K562 (cell line): Measurements from ENCODE around the gene FAM117A. TPM values are rescaled to one million over a fixed set of nuclear protein-coding genes. Genes with fewer than 3 reads are reported as not detected.

Experiments used
- BMI1 ChIP-seq: fragments of 150-350 bp; IDR thresholded peaks from 2 replicates; pipeline ENCODE4 v1.6.1; 2014; ENCODE audit warnings: low read length
- BRF1 ChIP-seq: IDR thresholded peaks from 3 replicates; pipeline ENCODE4 v1.6.1; 2011; ENCODE audit warnings: borderline replicate concordance, mild to moderate bottlenecking; ENCODE audit not compliant: insufficient read length; ENCODE audit errors: extremely low read depth
- FUS ChIP-seq: fragments of 200-400 bp; formaldehyde crosslinking; optimal IDR thresholded peaks from 2 replicates; pipeline ENCODE3; 2017; ENCODE audit warnings: low read depth, low read length
- GATAD2A ChIP-seq: fragments of 450-650 bp; IDR thresholded peaks from 2 replicates; pipeline ENCODE4 v1.6.1; 2017
- ILK ChIP-seq: fragments of 450-650 bp; IDR thresholded peaks from 2 replicates; pipeline ENCODE4 v1.6.1; 2016; ENCODE audit warnings: missing genetic modification characterization, low read depth, mild to moderate bottlenecking, missing compliant biosample characterization, moderate library complexity, borderline replicate concordance
- NBN ChIP-seq: fragments of 450-650 bp; IDR thresholded peaks from 2 replicates; pipeline ENCODE4 v1.6.1; 2016; ENCODE audit warnings: low read depth, mild to moderate bottlenecking
- NFIX ChIP-seq: fragments of 250-450 bp; sonication (Bioruptor Pico); IDR thresholded peaks from 2 replicates; pipeline ENCODE4 v1.4.0; 2020; ENCODE audit warnings: low read depth, mild to moderate bottlenecking, moderate library complexity
- REST ChIP-seq, 2 experiments: fragments of 450-650 bp; formaldehyde crosslinking in 1 of 2; IDR thresholded peaks; 2 replicates each; pipeline versions ENCODE4 v1.4.0 to v1.6.1; 2014 to 2020; ENCODE audit warnings: mild to moderate bottlenecking in 2 of 2, borderline replicate concordance in 1 of 2, low read depth in 1 of 2
- STAT6 ChIP-seq: sonication (generic); formaldehyde crosslinking; IDR thresholded peaks from 2 replicates; pipeline ENCODE4 v1.8.1; 2023; ENCODE audit warnings: mild to moderate bottlenecking, missing genetic modification reagents
- ZC3H8 ChIP-seq: fragments of 450-650 bp; IDR thresholded peaks from 2 replicates; pipeline ENCODE4 v1.6.1; 2017
- ZFX ChIP-seq: sonication (generic); formaldehyde crosslinking; IDR thresholded peaks from 2 replicates; pipeline ENCODE4 v1.8.0; 2022; ENCODE audit warnings: mild to moderate bottlenecking, missing genetic modification reagents, moderate library complexity
- ZNF830 ChIP-seq: fragments of 250-450 bp; sonication (Bioruptor Pico); IDR thresholded peaks from 2 replicates; pipeline ENCODE4 v1.5.0; 2021; ENCODE audit warnings: mild to moderate bottlenecking
- polyA plus RNA-seq, 8 experiments: library from polyadenylated mRNA; depleted of rRNA in 4 of 8; stranded (reverse) in 5 of 8; unstranded in 3 of 8; fragments of >200 nt; fragmentation: Nextera tagmentation in 2 of 8; fragmentation: Illumina TruSeq in 1 of 8; extraction: Ambion mirVana in 2 of 8; extraction: Trizol in 1 of 8; gene quantifications; 2 replicates each; pipeline versions ENCODE4 v1.2.1 to v1.2.3, GENCODE V29; 2011 to 2014; ENCODE audit warnings: inconsistent platforms in 1 of 8, missing spikeins in 1 of 8
- total RNA-seq, 7 experiments: library from RNA; depleted of rRNA in 6 of 7; stranded (reverse); fragments of >200 nt in 6 of 7; fragmentation: Illumina TruSeq in 2 of 7; extraction: Trizol in 2 of 7; gene quantifications; 2 replicates each; pipeline versions ENCODE4 v1.2.1 to v1.2.3, GENCODE V29; 2011 to 2021; ENCODE audit warnings: low replicate concordance in 1 of 7
- TF ChIP-seq, protein P1 (sequence below): sonication (generic); formaldehyde crosslinking; IDR thresholded peaks from 2 replicates; pipeline ENCODE4 v1.8.0; 2022; ENCODE audit warnings: mild to moderate bottlenecking, low read depth, missing genetic modification reagents

The FAM117A gene
- total and polyA plus RNA-seq, 9 of the 15 experiments (the other 6 are each of a cell fraction or from before 2014, with no cell fraction given): 3.1 to 79.7 (median 36.6) TPM

DNA sequence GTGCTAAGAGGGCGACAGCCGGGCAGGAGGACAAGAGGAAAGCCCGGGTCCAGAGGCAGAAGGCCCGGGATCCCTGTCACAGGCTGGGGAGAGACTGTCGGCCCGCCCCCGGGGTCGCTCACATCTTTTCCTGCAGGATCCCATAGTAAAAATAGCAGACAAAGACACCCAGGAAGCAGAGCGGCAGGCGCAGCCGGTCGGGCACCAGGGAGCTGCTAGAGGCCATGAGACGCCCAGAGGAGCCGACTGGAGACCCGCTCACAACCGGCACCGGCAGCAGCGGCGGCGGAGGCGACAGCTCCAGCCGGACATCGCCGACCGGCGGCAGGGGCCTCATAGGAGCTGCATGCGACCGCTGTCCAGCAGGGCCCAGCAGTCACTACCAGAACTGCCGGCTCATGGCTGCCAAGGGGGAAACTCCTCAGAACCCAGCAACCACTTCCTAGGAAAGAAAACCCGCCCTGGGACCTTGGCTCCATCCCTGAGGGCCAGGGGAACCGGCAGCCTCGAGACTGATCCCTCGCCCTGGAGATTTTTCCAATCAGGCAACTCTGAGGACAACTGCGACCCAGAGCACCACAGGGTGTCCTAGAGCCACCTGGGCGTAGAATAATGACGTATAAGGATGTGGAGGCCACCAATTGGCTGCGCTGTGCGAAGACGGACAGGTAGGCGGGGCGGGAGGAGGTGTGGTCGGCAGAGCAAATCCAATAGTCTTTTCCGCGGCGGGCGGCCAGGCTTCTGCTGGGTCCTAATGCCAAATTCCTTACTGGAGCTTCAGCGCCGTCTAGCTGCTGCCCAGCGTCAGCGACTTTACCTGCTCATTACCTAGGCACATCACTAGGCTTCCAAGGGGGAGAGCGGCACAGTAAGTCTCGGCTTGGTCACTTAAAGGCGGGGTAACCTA lies 56.1 kb downstream of the FAM117A start, which contains the start of gene SLC35B1 (continued):
- TF ChIP-seq, protein P1, sequence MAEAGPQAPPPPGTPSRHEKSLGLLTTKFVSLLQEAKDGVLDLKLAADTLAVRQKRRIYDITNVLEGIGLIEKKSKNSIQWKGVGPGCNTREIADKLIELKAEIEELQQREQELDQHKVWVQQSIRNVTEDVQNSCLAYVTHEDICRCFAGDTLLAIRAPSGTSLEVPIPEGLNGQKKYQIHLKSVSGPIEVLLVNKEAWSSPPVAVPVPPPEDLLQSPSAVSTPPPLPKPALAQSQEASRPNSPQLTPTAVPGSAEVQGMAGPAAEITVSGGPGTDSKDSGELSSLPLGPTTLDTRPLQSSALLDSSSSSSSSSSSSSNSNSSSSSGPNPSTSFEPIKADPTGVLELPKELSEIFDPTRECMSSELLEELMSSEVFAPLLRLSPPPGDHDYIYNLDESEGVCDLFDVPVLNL (CRISPR knock-in tag): 0 out of 2 replicates have a peak, but pooled peaks have one; percentile 40
- peak; percentile 30 for TF ChIP-seq FUS
- TF ChIP-seq REST (IDR thresholded peaks at IDR 0.05; ENCODE audit: borderline replicate concordance): peak; percentile 44
- peak; percentile 77 for TF ChIP-seq REST (CRISPR knock-in tag; IDR thresholded peaks at IDR 0.05; ENCODE audit: low read depth)
- peak; percentile 91 for TF ChIP-seq NBN
- TF ChIP-seq BMI1: no peak
- no peak for TF ChIP-seq ZNF830 (CRISPR knock-in tag)
- no peak for TF ChIP-seq GATAD2A
- no peak for TF ChIP-seq ILK (tag)
- TF ChIP-seq NFIX (CRISPR knock-in tag): no peak
- TF ChIP-seq BRF1: no peak
- TF ChIP-seq ZC3H8: no peak
- TF ChIP-seq ZFX: peak; percentile 86
- no peak for TF ChIP-seq STAT6 (CRISPR knock-in tag)
